ENCODE data around the gene ARHGAP1. TPM values are rescaled to one million over a fixed set of nuclear protein-coding genes. Genes with fewer than 3 reads are reported as not detected.

The ARHGAP1 gene
- total RNA-seq, 1 experiment from 2014 or later, result 16.1 TPM

DNA sequence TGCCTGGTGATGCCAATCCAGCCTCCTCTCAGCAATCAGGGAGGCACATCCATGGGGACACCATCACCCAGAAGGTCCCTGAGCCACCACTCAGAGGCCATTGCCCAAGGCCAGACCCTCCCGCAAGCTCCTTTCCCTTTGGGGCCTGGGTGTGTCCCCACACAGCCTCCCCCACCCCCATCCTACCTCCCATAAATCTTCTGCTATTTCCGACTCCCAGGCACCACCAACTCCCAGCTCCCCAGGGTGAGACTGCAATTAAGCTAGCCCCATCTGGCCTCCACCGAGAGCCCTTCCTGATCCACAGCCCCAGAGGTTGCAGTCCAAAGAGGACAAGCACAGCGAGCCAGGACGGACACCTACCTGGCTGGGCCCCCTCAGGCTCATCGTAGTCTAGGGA is 6.3 kb downstream of the ARHGAP1 start:
- TF ChIP-seq EZH2 (IDR thresholded peaks at IDR 0.05; ENCODE audit: low read length, unreplicated experiment) (no peak), EZH2phosphoT487 (IDR thresholded peaks at IDR 0.05; ENCODE audit: borderline replicate concordance, low read length) (no peak)
- TF ChIP-seq, protein P1, sequence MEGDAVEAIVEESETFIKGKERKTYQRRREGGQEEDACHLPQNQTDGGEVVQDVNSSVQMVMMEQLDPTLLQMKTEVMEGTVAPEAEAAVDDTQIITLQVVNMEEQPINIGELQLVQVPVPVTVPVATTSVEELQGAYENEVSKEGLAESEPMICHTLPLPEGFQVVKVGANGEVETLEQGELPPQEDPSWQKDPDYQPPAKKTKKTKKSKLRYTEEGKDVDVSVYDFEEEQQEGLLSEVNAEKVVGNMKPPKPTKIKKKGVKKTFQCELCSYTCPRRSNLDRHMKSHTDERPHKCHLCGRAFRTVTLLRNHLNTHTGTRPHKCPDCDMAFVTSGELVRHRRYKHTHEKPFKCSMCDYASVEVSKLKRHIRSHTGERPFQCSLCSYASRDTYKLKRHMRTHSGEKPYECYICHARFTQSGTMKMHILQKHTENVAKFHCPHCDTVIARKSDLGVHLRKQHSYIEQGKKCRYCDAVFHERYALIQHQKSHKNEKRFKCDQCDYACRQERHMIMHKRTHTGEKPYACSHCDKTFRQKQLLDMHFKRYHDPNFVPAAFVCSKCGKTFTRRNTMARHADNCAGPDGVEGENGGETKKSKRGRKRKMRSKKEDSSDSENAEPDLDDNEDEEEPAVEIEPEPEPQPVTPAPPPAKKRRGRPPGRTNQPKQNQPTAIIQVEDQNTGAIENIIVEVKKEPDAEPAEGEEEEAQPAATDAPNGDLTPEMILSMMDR (conservative IDR thresholded peaks at IDR 0.05; ENCODE audit: low read depth, low read length), result no peak
- H3K27ac ChIP-seq (ENCODE audit: low read length), result no peak overlapping the region
- no peak for ATAC-seq
- no peak overlapping the region for H2AFZ ChIP-seq (ENCODE audit: low read length)
- H3K27me3 ChIP-seq (ENCODE audit: low read length), result no peaks in the 10 kb centered on the region
- BruUV-seq (replicated peaks), result no TSS peak
- ChIA-PET CTCF (no interaction called here), POLR2A (ENCODE audit: unreplicated experiment) (interaction anchor here (0.6 kb wide), 1 partner anchor 17 kb away, joined by 11 read pairs; no protein-coding TSS in a partner anchor)
- no peaks in the 10 kb centered on the region for H4K20me1 ChIP-seq (ENCODE audit: low read length)
- H3K79me2 ChIP-seq (ENCODE audit: low read length), result peaks cover 2% of the 10 kb centered on the region
- no peaks in the 10 kb centered on the region for H3K9me2 ChIP-seq (replicated peaks; ENCODE audit: low read length)
- H3K4me3 ChIP-seq (ENCODE audit: low read length), result no peak overlapping the region
- intact Hi-C loops (cut with micrococcal nuclease), result no loop called here
- H3K9ac ChIP-seq (ENCODE audit: low read length), result no peak overlapping the region
- no peak for DNase-seq
- no peaks in the 10 kb centered on the region for H3F3A ChIP-seq (ENCODE audit: low read length, unreplicated experiment)
- H3K36me3 ChIP-seq (ENCODE audit: low read depth, low read length), result no peaks in the 10 kb centered on the region
- H3K9me3 ChIP-seq (ENCODE audit: low read length), result no peaks in the 10 kb centered on the region
- H3K4me1 ChIP-seq (ENCODE audit: insufficient read depth, low read length), result no peaks in the 10 kb centered on the region
- H3K4me2 ChIP-seq (ENCODE audit: low read length), result no peak overlapping the region

DNA sequence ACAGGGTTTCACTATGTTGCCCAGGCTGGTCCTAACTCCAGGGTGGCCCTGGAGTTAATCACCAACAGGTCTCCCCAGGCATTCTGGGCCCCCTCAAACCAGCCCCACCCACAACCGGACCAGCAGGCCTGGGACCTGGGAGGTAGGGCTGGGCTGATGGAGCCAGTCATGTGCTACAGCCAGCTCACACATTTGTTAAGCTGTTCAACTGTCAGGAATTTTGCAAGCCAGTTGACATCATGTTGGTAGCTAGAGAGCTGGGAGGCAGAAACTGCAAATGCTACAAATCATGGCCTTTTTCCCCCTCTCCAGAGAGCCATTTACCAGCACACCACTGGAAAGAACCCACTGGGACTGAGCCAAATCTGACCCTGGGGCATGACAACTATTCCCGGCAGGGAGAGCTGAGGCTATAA is 6.8 kb downstream of the ARHGAP1 start:
- H3K27me3 ChIP-seq (ENCODE audit: low read length), result no peaks in the 10 kb centered on the region
- no peak overlapping the region for H3K27ac ChIP-seq (ENCODE audit: low read length)
- H3F3A ChIP-seq (ENCODE audit: low read length, unreplicated experiment), result no peaks in the 10 kb centered on the region
- H2AFZ ChIP-seq (ENCODE audit: low read length), result no peak overlapping the region
- no peaks in the 10 kb centered on the region for H4K20me1 ChIP-seq (ENCODE audit: low read length)
- TF ChIP-seq, protein P1 (conservative IDR thresholded peaks at IDR 0.05; ENCODE audit: low read depth, low read length), result no peak
- no peak for TF ChIP-seq EZH2phosphoT487 (IDR thresholded peaks at IDR 0.05; ENCODE audit: borderline replicate concordance, low read length)
- no peak for TF ChIP-seq EZH2 (IDR thresholded peaks at IDR 0.05; ENCODE audit: low read length, unreplicated experiment)
- BruUV-seq (replicated peaks), result no TSS peak
- H3K79me2 ChIP-seq (ENCODE audit: low read length), result no peaks in the 10 kb centered on the region
- CTCF ChIA-PET, result no interaction called here
- no peak overlapping the region for H3K9ac ChIP-seq (ENCODE audit: low read length)
- no peaks in the 10 kb centered on the region for H3K36me3 ChIP-seq (ENCODE audit: low read depth, low read length)
- intact Hi-C loops (cut with micrococcal nuclease), result no loop called here
- no peaks in the 10 kb centered on the region for H3K9me3 ChIP-seq (ENCODE audit: low read length)
- no peak for DNase-seq
- H3K4me1 ChIP-seq (ENCODE audit: insufficient read depth, low read length), result no peaks in the 10 kb centered on the region
- H3K9me2 ChIP-seq (replicated peaks; ENCODE audit: low read length), result no peaks in the 10 kb centered on the region
- no peak overlapping the region for H3K4me2 ChIP-seq (ENCODE audit: low read length)
- no peak overlapping the region for H3K4me3 ChIP-seq (ENCODE audit: low read length)
- POLR2A ChIA-PET (ENCODE audit: unreplicated experiment), result no interaction called here
- ATAC-seq, result no peak

DNA sequence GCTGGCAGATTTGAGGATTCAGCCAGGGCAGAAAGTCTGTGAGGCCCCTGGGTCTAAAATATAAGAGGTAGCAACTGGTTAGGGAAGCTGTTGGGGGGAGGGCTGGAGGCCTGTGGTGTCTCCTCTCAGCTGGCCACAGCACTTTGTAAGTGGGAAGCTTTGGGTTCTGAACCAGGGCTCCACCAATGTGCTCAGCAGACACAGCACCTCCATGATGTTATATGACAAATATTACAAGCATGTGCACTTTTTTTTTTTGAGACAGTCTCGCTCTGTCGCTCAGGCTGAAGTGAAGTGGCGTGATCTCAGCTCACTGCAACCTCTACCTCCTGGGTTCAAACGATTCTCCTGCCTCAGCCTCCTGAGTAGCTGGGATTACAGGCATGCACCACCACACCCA is 8.0 kb downstream of the ARHGAP1 start:
- BruUV-seq (replicated peaks), result no TSS peak
- TF ChIP-seq, protein P1 (conservative IDR thresholded peaks at IDR 0.05; ENCODE audit: low read depth, low read length), result no peak
- TF ChIP-seq EZH2phosphoT487 (IDR thresholded peaks at IDR 0.05; ENCODE audit: borderline replicate concordance, low read length) (no peak), EZH2 (IDR thresholded peaks at IDR 0.05; ENCODE audit: low read length, unreplicated experiment) (no peak)
- peaks cover 4% of the 10 kb centered on the region; the same call in 1 of the 2 replicates for H3K36me3 ChIP-seq (ENCODE audit: low read depth, low read length)

More for the DNA sequence above, 8.0 kb downstream of the ARHGAP1 start:
- H3K27me3 ChIP-seq (ENCODE audit: low read length), result no peaks in the 10 kb centered on the region
- POLR2A ChIA-PET (ENCODE audit: unreplicated experiment), result no interaction called here
- H3K27ac ChIP-seq (ENCODE audit: low read length), result no peak overlapping the region
- H4K20me1 ChIP-seq (ENCODE audit: low read length), result no peaks in the 10 kb centered on the region
- H3K79me2 ChIP-seq (ENCODE audit: low read length), result no peaks in the 10 kb centered on the region
- ATAC-seq (no peak), DNase-seq (no peak)
- no peaks in the 10 kb centered on the region for H3K9me2 ChIP-seq (replicated peaks; ENCODE audit: low read length)
- no peaks in the 10 kb centered on the region for H3K9me3 ChIP-seq (ENCODE audit: low read length)
- no peak overlapping the region for H2AFZ ChIP-seq (ENCODE audit: low read length)
- no peak overlapping the region for H3K4me2 ChIP-seq (ENCODE audit: low read length)
- CTCF ChIA-PET, result no interaction called here
- H3K9ac ChIP-seq (ENCODE audit: low read length), result no peak overlapping the region
- H3F3A ChIP-seq (ENCODE audit: low read length, unreplicated experiment), result no peaks in the 10 kb centered on the region
- H3K4me3 ChIP-seq (ENCODE audit: low read length), result no peak overlapping the region
- intact Hi-C loops (cut with micrococcal nuclease), result no loop called here
- no peaks in the 10 kb centered on the region for H3K4me1 ChIP-seq (ENCODE audit: insufficient read depth, low read length)

All from PC-3 (cell line).